Neural cell (in vitro differentiated cells): ENCODE results near the gene ZNF70.

Experiments used
- CTCF ChIP-seq: fragments of 450-650 bp; IDR thresholded peaks from 2 replicates; pipeline ENCODE4 v1.5.1; 2014; ENCODE audit warnings: antibody characterized with exemption, mild to moderate bottlenecking, moderate library complexity; ENCODE audit not compliant: poor library complexity, severe bottlenecking
- EZH2 ChIP-seq: fragments of 200-600, 300-800 bp; shearing (Covaris generic), sonication (generic); IDR thresholded peaks from 2 replicates; pipeline ENCODE4 v1.6.1; 2014; ENCODE audit warnings: antibody characterized with exemption, low read length, borderline replicate concordance, mild to moderate bottlenecking; ENCODE audit not compliant: insufficient read depth, poor library complexity, severe bottlenecking
- MXI1 ChIP-seq: fragments of 450-650 bp; conservative IDR thresholded peaks from 2 replicates; pipeline ENCODE4 v1.6.1; 2014; ENCODE audit warnings: antibody characterized with exemption, mild to moderate bottlenecking; ENCODE audit not compliant: poor library complexity, severe bottlenecking
- POLR2AphosphoS5 ChIP-seq: IDR thresholded peaks from 2 replicates; pipeline ENCODE4 v1.6.1; 2012
- REST ChIP-seq: IDR thresholded peaks from 2 replicates; pipeline ENCODE4 v1.6.1; 2012; ENCODE audit warnings: borderline replicate concordance

- TF ChIP-seq CTCF (no peak), EZH2 (no peak), REST (no peak), POLR2AphosphoS5 (no peak), MXI1 (no peak)
Observed at GRCh38 chr22:23763954-23764353, 13.0 kb upstream of the ZNF70 start.
